Stimulated activated naive CD8-positive, alpha-beta T cell treated with anti-CD3 and anti-CD28 coated beads, Interleukin-15, amount 100 ng/mL, for 72 hours (primary cell): ENCODE results near the gene BCL2L12.

Source experiments
- ATAC-seq: fragments of 150-1000 bp; cut with Tn5 transposase; 2 replicates; pipeline ENCODE4 v1.10.0; 2021; ENCODE audit warnings: mild to moderate bottlenecking, moderate library complexity
- DNase-seq, 2 donors: peaks; one replicate each; pipeline ENCODE4 v3.0.0; 2021 to 2022
- H3K27ac Mint-ChIP-seq, 2 donors: one replicate each; pipeline ENCODE4 v1.8.0; 2022; ENCODE audit warnings: mild to moderate bottlenecking in 2 of 2, mixed read lengths in 2 of 2, moderate library complexity in 2 of 2
- H3K27me3 Mint-ChIP-seq: one replicate; pipeline ENCODE4 v1.8.0; 2022; ENCODE audit warnings: mixed read lengths
- H3K4me1 Mint-ChIP-seq: one replicate; pipeline ENCODE4 v1.8.0; 2022; ENCODE audit warnings: mild to moderate bottlenecking, mixed read lengths
- H3K4me3 Mint-ChIP-seq, 2 donors: one replicate each; pipeline ENCODE4 v1.8.0; 2022; ENCODE audit warnings: mild to moderate bottlenecking in 2 of 2, mixed read lengths in 2 of 2, moderate library complexity in 1 of 2
- H3K9me3 Mint-ChIP-seq, 2 donors: one replicate each; pipeline ENCODE4 v1.8.0; 2022; ENCODE audit warnings: mixed read lengths in 2 of 2

The BCL2L12 gene

GRCh38 chr19:49653466-49653806 lies 12.3 kb upstream of the BCL2L12 start:
- ATAC-seq (peak; percentile 10), DNase-seq (no peak)
- H3K27ac Mint-ChIP-seq, result peak overlapping the region in 1 of 2 donors; percentile 94
- no peaks in the 10 kb centered on the region for H3K9me3 Mint-ChIP-seq
- no peaks in the 10 kb centered on the region for H3K27me3 Mint-ChIP-seq
- no peak overlapping the region for H3K4me3 Mint-ChIP-seq
- H3K4me1 Mint-ChIP-seq, result peaks cover 8% of the 10 kb centered on the region

- Mint-ChIP-seq H3K27me3 (no peaks in the 10 kb centered on the region), H3K27ac (no peak overlapping the region), H3K4me3 (no peak overlapping the region), H3K4me1 (peaks cover 20% of the 10 kb centered on the region), H3K9me3 (no peaks in the 10 kb centered on the region)
- ATAC-seq, result no peak
- no peak for DNase-seq
These were observed 11.2 kb upstream of the BCL2L12 start for GRCh38 chr19:49654581-49654980.

- no peak for ATAC-seq
- Mint-ChIP-seq H3K4me3 (no peak overlapping the region), H3K27ac (no peak overlapping the region), H3K27me3 (no peaks in the 10 kb centered on the region), H3K4me1 (peaks cover 25% of the 10 kb centered on the region), H3K9me3 (no peaks in the 10 kb centered on the region)
- no peak for DNase-seq
These were observed 9.9 kb upstream of the BCL2L12 start for GRCh38 chr19:49655570-49656455.

- Mint-ChIP-seq H3K27me3 (no peaks in the 10 kb centered on the region), H3K4me3 (no peak overlapping the region), H3K27ac (peak overlapping the region in 1 of 2 donors; percentile 58), H3K4me1 (peaks cover 25% of the 10 kb centered on the region), H3K9me3 (no peaks in the 10 kb centered on the region)
- ATAC-seq, result no peak
- no peak for DNase-seq
These were observed 9.2 kb upstream of the BCL2L12 start for GRCh38 chr19:49656456-49657109.

GRCh38 chr19:49657493-49658138 lies 8.1 kb upstream of the BCL2L12 start:
- H3K9me3 Mint-ChIP-seq, result no peaks in the 10 kb centered on the region
- no peak overlapping the region for H3K4me3 Mint-ChIP-seq
- H3K4me1 Mint-ChIP-seq, result peaks cover 29% of the 10 kb centered on the region
- no peak for ATAC-seq
- peak overlapping the region in 1 of 2 donors; percentile 85 for H3K27ac Mint-ChIP-seq
- DNase-seq, result no peak
- H3K27me3 Mint-ChIP-seq, result no peaks in the 10 kb centered on the region

- H3K27me3 Mint-ChIP-seq, result no peaks in the 10 kb centered on the region
- no peak overlapping the region for H3K27ac Mint-ChIP-seq
- DNase-seq, result no peak
- no peak for ATAC-seq
- H3K4me3 Mint-ChIP-seq, result no peak overlapping the region
- H3K4me1 Mint-ChIP-seq, result peaks cover 34% of the 10 kb centered on the region
- no peaks in the 10 kb centered on the region for H3K9me3 Mint-ChIP-seq
These were observed 7.6 kb upstream of the BCL2L12 start for GRCh38 chr19:49658139-49658517.

- Mint-ChIP-seq H3K27ac (peak overlapping the region in 1 of 2 donors; percentile 92), H3K4me3 (no peak overlapping the region), H3K27me3 (no peaks in the 10 kb centered on the region), H3K4me1 (peaks cover 41% of the 10 kb centered on the region), H3K9me3 (no peaks in the 10 kb centered on the region)
- DNase-seq, result no peak
- no peak for ATAC-seq
These were observed 6.9 kb upstream of the BCL2L12 start for GRCh38 chr19:49658566-49659442.

GRCh38 chr19:49660338-49660961 lies 5.3 kb upstream of the BCL2L12 start:
- H3K27me3 Mint-ChIP-seq, result no peaks in the 10 kb centered on the region
- H3K9me3 Mint-ChIP-seq, result no peaks in the 10 kb centered on the region
- H3K4me3 Mint-ChIP-seq, result no peak overlapping the region
- ATAC-seq, result no peak
- H3K27ac Mint-ChIP-seq, result no peak overlapping the region
- H3K4me1 Mint-ChIP-seq, result peaks cover 48% of the 10 kb centered on the region
- no peak for DNase-seq

GRCh38 chr19:49662011-49662410 lies 3.7 kb upstream of the BCL2L12 start:
- no peaks in the 10 kb centered on the region for H3K27me3 Mint-ChIP-seq
- DNase-seq (no peak), ATAC-seq (no peak)
- H3K9me3 Mint-ChIP-seq, result no peaks in the 10 kb centered on the region
- H3K4me1 Mint-ChIP-seq, result peaks cover 57% of the 10 kb centered on the region
- no peak overlapping the region for H3K4me3 Mint-ChIP-seq
- no peak overlapping the region for H3K27ac Mint-ChIP-seq

- no peak for DNase-seq
- H3K4me3 Mint-ChIP-seq, result peak overlapping the region; percentile 91 to 97
These were observed 2.5 kb upstream of the BCL2L12 start for GRCh38 chr19:49663224-49663623.

GRCh38 chr19:49664171-49665035 lies 1.3 kb upstream of the BCL2L12 start:
- Mint-ChIP-seq H3K4me1 (peaks cover 45% of the 10 kb centered on the region), H3K4me3 (peak overlapping the region; percentile 91 to 97), H3K27ac (peak overlapping the region; percentile 92 to 97), H3K9me3 (no peaks in the 10 kb centered on the region), H3K27me3 (no peaks in the 10 kb centered on the region)
- peak; percentile 82 to 85 for DNase-seq
- peak; percentile 74 for ATAC-seq

More at GRCh38 chr19:49663224-49663623, 2.5 kb upstream of the BCL2L12 start:
- no peaks in the 10 kb centered on the region for H3K9me3 Mint-ChIP-seq
- no peaks in the 10 kb centered on the region for H3K27me3 Mint-ChIP-seq
- no peak for ATAC-seq
- peaks cover 56% of the 10 kb centered on the region for H3K4me1 Mint-ChIP-seq
- peak overlapping the region in 1 of 2 donors; percentile 92 for H3K27ac Mint-ChIP-seq

- Mint-ChIP-seq H3K27ac (peak overlapping the region; percentile 92 to 97), H3K4me1 (peaks cover 39% of the 10 kb centered on the region), H3K27me3 (no peaks in the 10 kb centered on the region), H3K9me3 (no peaks in the 10 kb centered on the region), H3K4me3 (peak overlapping the region; percentile 91 to 97)
- peak; percentile 36 to 38 for DNase-seq
- ATAC-seq, result no peak
These were observed 740 bp upstream of the BCL2L12 start for GRCh38 chr19:49665036-49665350.

GRCh38 chr19:49666120-49666444 lies 349 bp downstream of the BCL2L12 start:
- ATAC-seq, result no peak
- no peaks in the 10 kb centered on the region for H3K27me3 Mint-ChIP-seq

GRCh38 chr19:49667473-49667872 lies 1.7 kb downstream of the BCL2L12 start:
- H3K27ac Mint-ChIP-seq, result no peak overlapping the region

More at GRCh38 chr19:49666120-49666444, 349 bp downstream of the BCL2L12 start:
- Mint-ChIP-seq H3K9me3 (no peaks in the 10 kb centered on the region), H3K4me3 (peak overlapping the region; percentile 91 to 97), H3K27ac (peak overlapping the region; percentile 94 to 97), H3K4me1 (peaks cover 37% of the 10 kb centered on the region)
- no peak for DNase-seq

More at GRCh38 chr19:49667473-49667872, 1.7 kb downstream of the BCL2L12 start:
- no peak for ATAC-seq
- Mint-ChIP-seq H3K27me3 (no peaks in the 10 kb centered on the region), H3K4me1 (peaks cover 42% of the 10 kb centered on the region), H3K4me3 (peak overlapping the region; percentile 91 to 97), H3K9me3 (no peaks in the 10 kb centered on the region)
- DNase-seq, result no peak
